Activated CD4-positive, alpha-beta memory T cell treated with anti-CD3 and anti-CD28 coated beads, Interleukin-2, amount 10 ng/mL, durations not matched to agents 7 days and 5 days (primary cell): ENCODE measurements around the gene TRPC4. TPM values are rescaled to one million over a fixed set of nuclear protein-coding genes. Genes with fewer than 3 reads are reported as not detected.

ENCODE experiments used
- CTCF ChIA-PET: fragments of 350-600 bp; sonication (Branson Sonifier 250); formaldehyde crosslinking; loops from one replicate; lab custom pipeline; 2021; ENCODE audit warnings: antibody characterized with exemption, inconsistent platforms; lab: Charles Lee
- POLR2A ChIA-PET: fragments of 350-600 bp; sonication (Branson Sonifier 250); formaldehyde crosslinking; loops from one replicate; lab custom pipeline; 2021; ENCODE audit warnings: antibody characterized with exemption; lab: Charles Lee
- DNase-seq: peaks from one replicate; pipeline ENCODE4 v3.0.0-alpha.2; 2020
- H3K27ac Mint-ChIP-seq: one replicate; pipeline ENCODE4 v1.8.0; 2021; ENCODE audit warnings: mild to moderate bottlenecking, mixed read lengths
- H3K27me3 Mint-ChIP-seq: one replicate; pipeline ENCODE4 v1.8.0; 2021; ENCODE audit warnings: mixed read lengths
- H3K36me3 Mint-ChIP-seq: one replicate; pipeline ENCODE4 v1.8.0; 2021; ENCODE audit warnings: low read depth, mixed read lengths
- H3K4me1 Mint-ChIP-seq: one replicate; pipeline ENCODE4 v1.8.0; 2021; ENCODE audit warnings: mixed read lengths
- H3K4me3 Mint-ChIP-seq: one replicate; pipeline ENCODE4 v1.8.0; 2021; ENCODE audit warnings: mild to moderate bottlenecking, mixed read lengths
- H3K9me3 Mint-ChIP-seq: one replicate; pipeline ENCODE4 v1.8.0; 2021; ENCODE audit warnings: mixed read lengths
- total RNA-seq, 2 experiments: library from RNA; stranded (reverse); gene quantifications; one replicate each; pipeline ENCODE4 v1.2.3, GENCODE V29; 2021

TRPC4 gene
- total RNA-seq, 2 experiments from 2014 or later: not detected

DNA sequence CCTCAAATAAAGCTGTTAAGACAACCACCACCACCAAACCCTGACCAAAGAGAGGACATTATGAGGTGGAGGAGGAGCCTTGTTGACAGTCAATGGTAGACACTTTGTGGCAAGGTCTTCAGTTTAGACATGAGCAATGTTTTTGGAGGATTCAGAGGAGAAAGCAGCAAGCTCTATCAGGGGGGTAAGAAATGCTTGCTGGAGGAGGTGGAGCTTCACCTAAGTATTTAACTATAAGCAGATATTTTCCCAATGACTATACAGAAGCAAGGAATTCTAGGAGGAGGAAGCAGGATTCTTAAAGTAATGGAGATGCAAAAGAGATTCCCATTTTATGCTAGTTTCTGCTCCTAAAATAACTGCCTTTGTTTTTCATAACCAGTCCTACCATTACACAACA, 74.2 kb downstream of the TRPC4 start:
- Mint-ChIP-seq H3K27ac (no peak overlapping the region), H3K4me3 (no peak overlapping the region), H3K36me3 (no peaks in the 10 kb centered on the region), H3K27me3 (no peaks in the 10 kb centered on the region), H3K4me1 (no peaks in the 10 kb centered on the region), H3K9me3 (no peaks in the 10 kb centered on the region)
- POLR2A ChIA-PET: no interaction called here
- CTCF ChIA-PET: no interaction called here
- no peak for DNase-seq

DNA sequence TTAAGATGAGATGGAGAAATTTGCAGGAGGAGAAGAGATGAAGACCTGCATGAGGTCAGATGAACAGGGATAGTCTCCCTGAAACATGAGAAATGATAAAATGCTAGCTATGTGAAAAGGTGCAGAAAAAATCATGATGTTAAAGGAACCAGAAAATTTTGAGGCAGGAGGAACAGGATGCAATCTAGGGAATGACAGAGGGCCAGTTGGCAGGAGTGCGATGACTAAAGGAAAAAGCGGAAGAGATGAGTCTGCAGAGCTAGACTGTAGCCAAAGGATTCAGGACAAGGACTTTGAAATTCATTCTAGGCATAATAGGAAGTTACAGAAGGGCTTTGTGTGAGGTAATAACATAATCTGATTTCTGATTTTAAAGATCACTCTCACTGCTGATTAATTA, 77.9 kb downstream of the TRPC4 start:
- no peaks in the 10 kb centered on the region for H3K9me3 Mint-ChIP-seq
- ChIA-PET POLR2A (no interaction called here), CTCF (no interaction called here)
- H3K4me1 Mint-ChIP-seq: no peaks in the 10 kb centered on the region
- H3K36me3 Mint-ChIP-seq: no peaks in the 10 kb centered on the region
- no peak overlapping the region for H3K4me3 Mint-ChIP-seq
- no peaks in the 10 kb centered on the region for H3K27me3 Mint-ChIP-seq
- no peak for DNase-seq
- H3K27ac Mint-ChIP-seq: no peak overlapping the region

DNA sequence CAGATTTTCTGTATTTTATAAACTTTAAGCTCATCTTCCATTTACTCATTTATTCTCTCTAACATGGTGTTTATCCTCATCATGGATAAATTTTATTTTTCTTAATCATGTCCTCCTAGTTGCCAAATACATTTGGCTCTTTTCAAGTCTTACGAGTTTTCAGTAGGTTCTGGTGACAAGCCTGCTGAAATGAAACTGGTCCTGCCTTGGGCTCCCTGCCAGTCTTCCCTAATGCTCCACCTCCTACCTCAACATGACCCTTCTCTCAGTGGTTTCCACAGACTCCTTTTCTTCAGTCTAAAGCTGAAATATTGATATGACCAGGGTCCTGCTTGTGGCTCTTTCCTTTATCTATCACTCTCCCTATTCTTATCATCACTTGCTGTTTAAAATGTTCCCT, 81.2 kb downstream of the TRPC4 start:
- ChIA-PET CTCF (no interaction called here), POLR2A (no interaction called here)
- no peak for DNase-seq
- Mint-ChIP-seq H3K9me3 (no peaks in the 10 kb centered on the region), H3K36me3 (no peaks in the 10 kb centered on the region), H3K4me1 (no peaks in the 10 kb centered on the region), H3K27ac (no peak overlapping the region), H3K27me3 (no peaks in the 10 kb centered on the region), H3K4me3 (no peak overlapping the region)

- Mint-ChIP-seq H3K4me1 (no peaks in the 10 kb centered on the region), H3K4me3 (no peak overlapping the region), H3K27me3 (no peaks in the 10 kb centered on the region), H3K36me3 (no peaks in the 10 kb centered on the region), H3K9me3 (no peaks in the 10 kb centered on the region), H3K27ac (no peak overlapping the region)
- POLR2A ChIA-PET: no interaction called here
- DNase-seq: no peak
- CTCF ChIA-PET: no interaction called here
These were observed 91.9 kb downstream of the TRPC4 start for GRCh38 chr13:37777676-37778075.

DNA sequence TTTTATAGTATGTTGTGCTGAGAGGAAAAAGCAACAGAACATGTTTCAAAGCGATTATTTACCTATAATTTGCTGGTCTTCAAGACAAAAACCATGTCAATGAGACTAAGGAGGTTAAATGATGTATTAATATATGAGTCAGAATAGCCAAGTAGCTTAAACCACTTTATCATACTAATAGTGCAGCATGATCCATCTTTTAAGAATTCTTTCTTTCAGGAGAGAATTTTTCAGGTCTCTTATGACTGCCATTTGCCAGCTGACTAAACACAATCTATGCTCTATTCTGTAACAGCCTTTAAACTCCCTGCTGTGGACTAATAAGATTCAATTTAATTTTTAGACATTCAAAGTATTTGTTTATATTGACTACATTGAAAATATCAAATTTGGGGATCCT, 93.7 kb downstream of the TRPC4 start:
- H3K36me3 Mint-ChIP-seq: no peaks in the 10 kb centered on the region

GRCh38 chr13:37772644-37773043, 96.9 kb downstream of the TRPC4 start:
- DNase-seq: no peak
- no peaks in the 10 kb centered on the region for H3K36me3 Mint-ChIP-seq
- POLR2A ChIA-PET: no interaction called here
- H3K4me3 Mint-ChIP-seq: no peak overlapping the region
- H3K4me1 Mint-ChIP-seq: no peaks in the 10 kb centered on the region
- H3K27ac Mint-ChIP-seq: no peak overlapping the region
- no peaks in the 10 kb centered on the region for H3K27me3 Mint-ChIP-seq
- CTCF ChIA-PET: no interaction called here
- no peaks in the 10 kb centered on the region for H3K9me3 Mint-ChIP-seq

More for the DNA sequence above, 93.7 kb downstream of the TRPC4 start:
- no peaks in the 10 kb centered on the region for H3K27me3 Mint-ChIP-seq
- no peak overlapping the region for H3K4me3 Mint-ChIP-seq
- CTCF ChIA-PET: no interaction called here
- no peak overlapping the region for H3K27ac Mint-ChIP-seq
- no peaks in the 10 kb centered on the region for H3K9me3 Mint-ChIP-seq
- DNase-seq: no peak
- POLR2A ChIA-PET: no interaction called here
- H3K4me1 Mint-ChIP-seq: no peaks in the 10 kb centered on the region

- Mint-ChIP-seq H3K27me3 (no peaks in the 10 kb centered on the region), H3K36me3 (no peaks in the 10 kb centered on the region), H3K4me1 (no peaks in the 10 kb centered on the region), H3K4me3 (no peak overlapping the region), H3K9me3 (no peaks in the 10 kb centered on the region), H3K27ac (no peak overlapping the region)
- ChIA-PET CTCF (no interaction called here), POLR2A (no interaction called here)
- no peak for DNase-seq
These were observed 100.0 kb downstream of the TRPC4 start for GRCh38 chr13:37769545-37769944.

DNA sequence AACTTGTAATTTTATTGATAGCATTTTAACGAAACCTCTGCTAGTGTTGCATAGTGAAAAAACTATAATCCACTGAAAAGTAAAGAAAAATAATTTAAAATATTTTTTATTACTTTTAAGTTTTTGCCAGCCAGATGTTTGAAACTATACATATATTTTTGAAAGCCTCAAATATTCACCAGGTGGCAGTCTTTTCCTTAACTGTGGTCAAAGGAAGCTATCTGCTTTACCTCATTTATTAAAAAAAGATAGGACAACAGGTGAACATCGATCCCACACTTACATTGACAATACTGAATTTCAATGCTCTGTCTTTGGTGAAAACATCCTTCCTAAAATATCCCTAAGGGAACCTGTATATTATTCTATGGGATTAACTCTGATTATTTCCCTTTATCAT, 100.5 kb downstream of the TRPC4 start:
- H3K4me3 Mint-ChIP-seq: no peak overlapping the region
- ChIA-PET CTCF (no interaction called here), POLR2A (no interaction called here)
- no peaks in the 10 kb centered on the region for H3K36me3 Mint-ChIP-seq
- no peaks in the 10 kb centered on the region for H3K9me3 Mint-ChIP-seq
- no peak for DNase-seq
- no peaks in the 10 kb centered on the region for H3K27me3 Mint-ChIP-seq
- H3K27ac Mint-ChIP-seq: no peak overlapping the region
- no peaks in the 10 kb centered on the region for H3K4me1 Mint-ChIP-seq

- Mint-ChIP-seq H3K27me3 (no peaks in the 10 kb centered on the region), H3K9me3 (no peaks in the 10 kb centered on the region), H3K27ac (no peak overlapping the region), H3K4me1 (no peaks in the 10 kb centered on the region), H3K36me3 (no peaks in the 10 kb centered on the region), H3K4me3 (no peak overlapping the region)
- CTCF ChIA-PET: no interaction called here
- POLR2A ChIA-PET: no interaction called here
- DNase-seq: no peak
These were observed 103.1 kb downstream of the TRPC4 start for GRCh38 chr13:37766502-37766901.

DNA sequence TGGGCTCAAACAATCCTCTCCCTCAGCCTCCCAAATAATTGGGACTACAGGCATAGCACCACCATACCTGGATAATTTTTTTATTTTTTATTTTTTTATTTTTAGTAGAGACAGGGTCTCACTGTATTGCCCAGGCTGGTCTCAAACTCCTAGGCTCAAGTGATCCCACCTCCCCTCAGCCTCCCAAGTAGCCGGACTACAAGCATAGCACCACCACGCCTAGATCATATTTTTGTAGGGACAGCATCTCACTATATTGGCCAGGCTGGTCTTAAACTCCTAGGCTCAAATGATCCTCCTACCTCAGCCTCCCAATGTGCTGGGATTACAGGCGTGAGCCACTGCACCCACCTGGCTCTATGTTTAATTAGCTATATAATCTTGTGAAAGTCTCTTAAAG, 114.2 kb downstream of the TRPC4 start:
- ChIA-PET POLR2A (no interaction called here), CTCF (no interaction called here)

GRCh38 chr13:37753776-37754175, 115.8 kb downstream of the TRPC4 start:
- H3K36me3 Mint-ChIP-seq: no peaks in the 10 kb centered on the region
- no peak overlapping the region for H3K27ac Mint-ChIP-seq
- ChIA-PET POLR2A (no interaction called here), CTCF (no interaction called here)
- no peaks in the 10 kb centered on the region for H3K9me3 Mint-ChIP-seq
- H3K27me3 Mint-ChIP-seq: no peaks in the 10 kb centered on the region
- H3K4me3 Mint-ChIP-seq: no peak overlapping the region
- DNase-seq: no peak
- H3K4me1 Mint-ChIP-seq: no peaks in the 10 kb centered on the region

More for the DNA sequence above, 114.2 kb downstream of the TRPC4 start:
- H3K9me3 Mint-ChIP-seq: no peaks in the 10 kb centered on the region
- no peaks in the 10 kb centered on the region for H3K36me3 Mint-ChIP-seq
- H3K4me3 Mint-ChIP-seq: no peak overlapping the region
- H3K4me1 Mint-ChIP-seq: no peaks in the 10 kb centered on the region
- no peaks in the 10 kb centered on the region for H3K27me3 Mint-ChIP-seq
- no peak overlapping the region for H3K27ac Mint-ChIP-seq
- no peak for DNase-seq

DNA sequence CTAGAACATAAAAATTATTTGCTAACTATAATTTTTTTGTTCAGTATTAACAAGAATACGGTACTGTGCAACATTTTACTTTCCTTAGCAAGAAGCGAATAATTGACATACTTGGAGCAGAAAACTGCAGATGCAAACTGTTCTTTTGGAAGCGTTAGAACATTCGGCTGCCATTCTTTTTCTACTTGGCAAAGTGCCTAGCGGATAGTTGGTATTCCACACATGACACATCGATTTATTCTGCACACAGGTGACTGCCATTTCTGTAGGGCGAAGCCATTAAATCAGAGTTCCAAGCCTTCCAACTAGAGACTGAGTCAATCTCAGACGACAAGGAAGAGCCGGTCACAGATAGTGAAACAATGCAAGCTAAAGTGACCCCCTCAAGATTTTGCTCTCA, 117.4 kb downstream of the TRPC4 start:
- no peak overlapping the region for H3K4me3 Mint-ChIP-seq
- no peaks in the 10 kb centered on the region for H3K27me3 Mint-ChIP-seq
- H3K9me3 Mint-ChIP-seq: no peaks in the 10 kb centered on the region
- CTCF ChIA-PET: no interaction called here
- no peaks in the 10 kb centered on the region for H3K4me1 Mint-ChIP-seq
- no peak overlapping the region for H3K27ac Mint-ChIP-seq
- DNase-seq: no peak
- POLR2A ChIA-PET: no interaction called here
- no peaks in the 10 kb centered on the region for H3K36me3 Mint-ChIP-seq

DNA sequence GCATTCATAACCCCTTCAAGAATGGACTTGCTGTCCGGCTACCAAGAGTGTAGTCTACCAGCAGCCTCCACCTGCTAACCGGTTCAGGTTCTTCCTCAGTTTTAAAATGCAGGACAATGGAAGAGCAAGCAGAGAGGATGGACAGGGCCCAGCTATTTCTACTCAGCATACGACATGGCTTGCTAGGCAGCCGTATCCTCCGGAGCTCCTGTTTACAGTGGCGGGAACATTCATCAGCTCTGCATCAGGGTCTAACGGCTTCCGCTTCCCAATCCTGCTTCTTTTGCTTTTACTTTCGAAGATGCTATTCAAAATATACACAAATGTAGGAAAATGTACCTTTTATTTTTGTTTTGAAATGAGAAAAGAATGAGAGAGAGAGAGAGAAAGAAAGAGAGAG, 118.5 kb downstream of the TRPC4 start:
- POLR2A ChIA-PET: no interaction called here
- H3K27me3 Mint-ChIP-seq: no peaks in the 10 kb centered on the region
- CTCF ChIA-PET: no interaction called here

DNA sequence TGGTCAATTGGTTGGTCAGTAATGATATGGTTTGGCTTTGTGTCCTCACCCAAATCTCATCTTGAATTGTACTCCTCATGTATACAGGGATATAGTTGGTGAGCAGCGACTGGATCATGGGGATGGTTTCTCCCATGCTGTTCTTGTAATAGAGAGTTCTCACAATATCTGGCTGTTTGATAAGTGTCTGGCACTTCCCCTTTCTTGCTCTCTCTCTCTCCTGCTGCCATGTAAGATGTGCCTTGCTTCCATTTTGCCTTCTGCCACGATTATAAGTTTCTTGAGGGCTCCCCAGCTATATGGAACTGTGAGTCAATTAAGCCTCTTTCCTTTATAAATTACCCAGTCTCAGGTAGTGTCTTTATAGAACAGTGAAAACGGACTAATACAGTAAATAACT, 120.7 kb downstream of the TRPC4 start:
- CTCF ChIA-PET: no interaction called here
- POLR2A ChIA-PET: no interaction called here
- Mint-ChIP-seq H3K36me3 (no peaks in the 10 kb centered on the region), H3K4me1 (no peaks in the 10 kb centered on the region), H3K27ac (no peak overlapping the region), H3K27me3 (no peaks in the 10 kb centered on the region), H3K9me3 (no peaks in the 10 kb centered on the region), H3K4me3 (no peak overlapping the region)
- DNase-seq: no peak

More for the DNA sequence above, 118.5 kb downstream of the TRPC4 start:
- no peaks in the 10 kb centered on the region for H3K36me3 Mint-ChIP-seq
- H3K4me1 Mint-ChIP-seq: no peaks in the 10 kb centered on the region
- no peak overlapping the region for H3K27ac Mint-ChIP-seq
- no peaks in the 10 kb centered on the region for H3K9me3 Mint-ChIP-seq
- no peak for DNase-seq
- H3K4me3 Mint-ChIP-seq: no peak overlapping the region
